ENCODE data around the gene RASEF.

DNA sequence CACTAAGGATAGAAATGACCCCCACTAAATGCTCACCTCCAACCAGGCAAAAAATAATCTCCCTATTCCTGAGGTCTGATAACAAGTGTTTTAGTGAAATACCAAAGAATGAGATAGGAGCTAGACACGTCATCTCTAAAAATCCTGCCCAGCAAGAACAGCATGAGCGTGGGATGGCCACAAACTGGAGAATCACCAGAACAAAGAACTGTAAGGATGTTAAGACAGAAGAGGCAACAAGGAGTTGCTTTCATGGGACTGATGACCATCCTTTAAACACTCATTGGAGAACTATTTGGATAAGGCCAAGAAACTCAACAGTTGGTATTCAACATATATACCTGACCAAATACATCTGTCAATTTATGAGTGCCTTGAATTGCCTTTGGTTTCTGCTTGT is 113.7 kb downstream of the RASEF start:
- no peak for TF ChIP-seq EZH2 (IDR thresholded peaks at IDR 0.05; ENCODE audit: borderline replicate concordance, low read depth, low read length, severe bottlenecking)
- TF ChIP-seq CTCF (IDR thresholded peaks at IDR 0.05; ENCODE audit: borderline replicate concordance, extremely low read depth, low read length, poor library complexity, severe bottlenecking): no peak
